Measurements from ENCODE around the gene CACNB1.
"Not testable (repeated sequence)": the region's sequence is repeated elsewhere in the genome, so short reads cannot be mapped to it uniquely, and the experiment has no call there.

Gene CACNB1

GRCh38 chr17:39169518-39169917 is 28.0 kb downstream of the CACNB1 start:
- no peaks in the 10 kb centered on the region for H3K9me3 ChIP-seq (ENCODE audit: control insufficient read depth, insufficient read depth, low read depth, low read length)
- 0 out of 2 replicates have a peak, but pooled peaks cover 4% of the 10 kb centered on the region for H3K4me1 ChIP-seq (ENCODE audit: control insufficient read depth, insufficient read depth, low read length)
- no peak overlapping the region for H3K4me3 ChIP-seq (ENCODE audit: low read depth, low read length)
- no peak overlapping the region for H3K27ac ChIP-seq (ENCODE audit: extremely low read depth, low read depth, low read length)
- ChIA-PET CTCF (interaction anchor here (0.6 to 6.4 kb wide), 7 partner anchors 9 to 494 kb away, joined by 3 to 58 read pairs (median 6); no protein-coding TSS in a partner anchor), POLR2A (interaction anchor here (0.5 to 3.0 kb wide), 3 partner anchors 31 to 128 kb away, joined by 3 to 22 read pairs (median 4); partner anchors contain the start of gene RPL19)
- TF ChIP-seq ZNF776 (tag by site-specific recombination; IDR thresholded peaks at IDR 0.05; ENCODE audit: borderline replicate concordance) = no peak
- peak; percentile 24; the same call in 1 of the 2 replicates for TF ChIP-seq ZNF449 (tag by site-specific recombination; IDR thresholded peaks at IDR 0.05)
- H3K36me3 ChIP-seq (ENCODE audit: control insufficient read depth in 2 of 2, insufficient read depth in 1 of 2, low read length in 2 of 2) = no peaks in the 10 kb centered on the region

GRCh38 chr17:39169101-39169500 is 28.4 kb downstream of the CACNB1 start:
- Histone ChIP-seq H3K4me1 (ENCODE audit: control insufficient read depth, insufficient read depth, low read length) (0 out of 2 replicates have a peak, but pooled peaks cover 4% of the 10 kb centered on the region), H3K36me3 (ENCODE audit: control insufficient read depth in 2 of 2, insufficient read depth in 1 of 2, low read length in 2 of 2) (no peaks in the 10 kb centered on the region), H3K9me3 (ENCODE audit: control insufficient read depth, insufficient read depth, low read depth, low read length) (no peaks in the 10 kb centered on the region), H3K27ac (ENCODE audit: extremely low read depth, low read depth, low read length) (no peak overlapping the region), H3K4me3 (ENCODE audit: low read depth, low read length) (no peak overlapping the region)
- ChIA-PET CTCF (interaction anchor here (0.6 to 6.4 kb wide), 7 partner anchors 9 to 493 kb away, joined by 3 to 58 read pairs (median 6); no protein-coding TSS in a partner anchor), POLR2A (interaction anchor here (0.6 to 3.0 kb wide), 2 partner anchors 31 to 128 kb away, joined by 4 to 22 read pairs; partner anchors contain the start of gene RPL19)
- TF ChIP-seq ZNF529 (tag by site-specific recombination; IDR thresholded peaks at IDR 0.05; ENCODE audit: insufficient replicate concordance) (no peak), OSR2 (tag by site-specific recombination; IDR thresholded peaks at IDR 0.05) (no peak), ZNF16 (tag by site-specific recombination; IDR thresholded peaks at IDR 0.05; ENCODE audit: low read depth) (no peak), ZNF830 (tag by site-specific recombination; IDR thresholded peaks at IDR 0.05; ENCODE audit: low read depth) (no peak), ZNF19 (tag by site-specific recombination; IDR thresholded peaks at IDR 0.05; ENCODE audit: low read depth) (no peak), ZBTB20 (tag by site-specific recombination; IDR thresholded peaks at IDR 0.05) (no peak), KLF7 (tag by site-specific recombination; IDR thresholded peaks at IDR 0.05; ENCODE audit: borderline replicate concordance) (no peak), ZIC2 (tag by site-specific recombination; IDR thresholded peaks at IDR 0.05) (no peak), ZNF704 (tag by site-specific recombination; IDR thresholded peaks at IDR 0.05) (no peak), ZNF10 (tag by site-specific recombination; IDR thresholded peaks at IDR 0.05) (no peak), IKZF3 (tag by site-specific recombination; IDR thresholded peaks at IDR 0.05) (no peak)

- not testable (repeated sequence) for H3K4me1 ChIP-seq (ENCODE audit: control insufficient read depth, insufficient read depth, low read length); H3K9me3 ChIP-seq (ENCODE audit: control insufficient read depth, insufficient read depth, low read depth, low read length); H3K4me3 ChIP-seq (ENCODE audit: low read depth, low read length); H3K36me3 ChIP-seq (ENCODE audit: control insufficient read depth in 2 of 2, insufficient read depth in 1 of 2, low read length in 2 of 2); H3K27ac ChIP-seq (ENCODE audit: extremely low read depth, low read depth, low read length)
- ChIA-PET CTCF (interaction anchor here (0.6 to 6.4 kb wide), 3 partner anchors 10 to 570 kb away, joined by 4 to 58 read pairs (median 6); no protein-coding TSS in a partner anchor), POLR2A (interaction anchor here (3.0 kb wide), 1 partner anchor 32 kb away, joined by 22 read pairs; the partner anchor contains the start of gene RPL19)
These were observed 29.0 kb downstream of the CACNB1 start for GRCh38 chr17:39168503-39168902.

GRCh38 chr17:39167476-39167875 is 30.0 kb downstream of the CACNB1 start:
- Histone ChIP-seq H3K4me3 (ENCODE audit: low read depth, low read length) (no peak overlapping the region), H3K9me3 (ENCODE audit: control insufficient read depth, insufficient read depth, low read depth, low read length) (no peaks in the 10 kb centered on the region), H3K36me3 (ENCODE audit: control insufficient read depth in 2 of 2, insufficient read depth in 1 of 2, low read length in 2 of 2) (no peaks in the 10 kb centered on the region), H3K4me1 (ENCODE audit: control insufficient read depth, insufficient read depth, low read length) (0 out of 2 replicates have a peak, but pooled peaks cover 4% of the 10 kb centered on the region), H3K27ac (ENCODE audit: extremely low read depth, low read depth, low read length) (no peak overlapping the region)
- CTCF ChIA-PET = interaction anchor here (0.7 to 7.0 kb wide), 7 partner anchors 8 to 431 kb away, joined by 4 to 183 read pairs (median 16); no protein-coding TSS in a partner anchor
- POLR2A ChIA-PET = interaction anchor here (0.6 to 1.1 kb wide), 2 partner anchors 13 to 14 kb away, joined by 4 read pairs; no protein-coding TSS in a partner anchor
- TF ChIP-seq ZBTB17 (tag by site-specific recombination; IDR thresholded peaks at IDR 0.05) (0 out of 2 replicates have a peak, but pooled peaks have one; percentile 27), ZNF391 (tag by site-specific recombination; IDR thresholded peaks at IDR 0.05; ENCODE audit: borderline replicate concordance, low read depth) (no peak)

All from HEK293 (cell line).